Calu3 (cell line): Measurements from ENCODE around the gene MIDN. TPM values are rescaled to one million over a fixed set of nuclear protein-coding genes. Genes with fewer than 3 reads are reported as not detected.

Source experiments
- BruUV-seq: library from RNA; stranded (reverse); fragments of 400-500 nt; replicated peaks from 2 replicates; lab custom pipeline; 2021; lab: Mats Ljungman, UMichigan
- CTCF ChIA-PET: fragments of 300-600 bp; sonication (Branson Sonifier 250); formaldehyde crosslinking; loops from one replicate; lab custom pipeline; 2022; ENCODE audit warnings: antibody characterized with exemption; lab: Charles Lee
- DNase-seq: peaks from one replicate; pipeline ENCODE4 v3.0.0; 2022
- H3K27ac Mint-ChIP-seq: one replicate; pipeline ENCODE4 v1.8.0; 2022; ENCODE audit warnings: mixed read lengths; ENCODE audit not compliant: unreplicated experiment
- H3K27me3 Mint-ChIP-seq: one replicate; pipeline ENCODE4 v1.8.0; 2022; ENCODE audit warnings: mixed read lengths; ENCODE audit not compliant: unreplicated experiment
- H3K36me3 Mint-ChIP-seq: one replicate; pipeline ENCODE4 v1.8.0; 2022; ENCODE audit warnings: mild to moderate bottlenecking, moderate library complexity, mixed read lengths; ENCODE audit not compliant: insufficient read depth, unreplicated experiment
- H3K4me1 Mint-ChIP-seq: one replicate; pipeline ENCODE4 v1.8.0; 2022; ENCODE audit warnings: mild to moderate bottlenecking, low read depth, mixed read lengths; ENCODE audit not compliant: unreplicated experiment
- H3K4me3 Mint-ChIP-seq: one replicate; pipeline ENCODE4 v1.8.0; 2022; ENCODE audit warnings: mild to moderate bottlenecking, low read depth, moderate library complexity, mixed read lengths; ENCODE audit not compliant: unreplicated experiment
- H3K9me3 Mint-ChIP-seq: one replicate; pipeline ENCODE4 v1.8.0; 2022; ENCODE audit warnings: low read depth, mixed read lengths; ENCODE audit not compliant: unreplicated experiment
- intact Hi-C: fragments of 100-400 bp; cut with micrococcal nuclease; formaldehyde crosslinking; loops from one replicate; pipeline ENCODE4 v1.10.0; 2022; ENCODE audit not compliant: unreplicated experiment
- total RNA-seq: library from RNA; stranded (reverse); gene quantifications from 2 replicates; pipeline ENCODE4 v1.2.3, GENCODE V29; 2022
- TF ChIP-seq, protein P1 (sequence below): fragments of 200-600 bp; IDR thresholded peaks from one replicate; pipeline ENCODE4 v1.8.0; 2022; ENCODE audit warnings: antibody characterized with exemption; ENCODE audit not compliant: unreplicated experiment

The MIDN gene
- total RNA-seq, 1 experiment from 2014 or later, result 61.8 TPM

DNA sequence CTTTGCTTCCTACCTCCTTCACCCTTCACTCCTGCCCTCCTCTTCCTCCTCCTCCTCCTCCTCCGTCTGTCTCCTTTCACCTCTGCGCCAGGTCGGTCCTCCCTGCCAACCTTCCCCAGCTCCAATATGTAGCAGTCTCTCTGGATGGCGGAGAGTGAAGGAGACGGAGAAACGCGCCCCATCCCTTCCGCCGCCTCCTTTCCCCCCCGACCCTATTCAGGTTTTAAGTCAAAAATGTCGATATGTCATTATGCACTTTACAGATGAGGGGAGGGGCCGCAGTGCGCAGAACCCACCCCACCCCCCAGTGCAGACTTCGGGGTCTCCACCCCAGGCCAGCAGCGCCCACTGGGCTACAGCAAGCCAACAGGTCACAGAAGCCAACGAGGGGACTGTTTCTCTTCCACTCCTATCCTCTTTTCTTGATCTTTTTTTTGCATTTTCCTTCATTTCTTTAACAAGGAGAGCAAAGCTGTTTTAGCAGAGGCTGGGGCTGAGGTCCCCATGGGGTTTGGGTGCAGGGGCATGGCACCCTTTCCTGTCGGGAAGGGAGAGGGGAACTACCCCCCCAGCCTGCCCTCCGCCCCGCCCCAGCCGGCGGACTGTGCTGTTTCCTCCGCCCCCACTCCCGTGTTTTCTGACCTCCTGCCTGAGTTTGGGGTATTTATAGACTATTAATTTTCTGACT is 9.2 kb downstream of the MIDN start:
- Mint-ChIP-seq H3K27ac (peak overlapping the region; percentile 97), H3K9me3 (no peaks in the 10 kb centered on the region), H3K4me1 (peaks cover 23% of the 10 kb centered on the region), H3K27me3 (no peaks in the 10 kb centered on the region), H3K4me3 (no peak overlapping the region), H3K36me3 (peaks cover 97% of the 10 kb centered on the region)
- TF ChIP-seq, protein P1, sequence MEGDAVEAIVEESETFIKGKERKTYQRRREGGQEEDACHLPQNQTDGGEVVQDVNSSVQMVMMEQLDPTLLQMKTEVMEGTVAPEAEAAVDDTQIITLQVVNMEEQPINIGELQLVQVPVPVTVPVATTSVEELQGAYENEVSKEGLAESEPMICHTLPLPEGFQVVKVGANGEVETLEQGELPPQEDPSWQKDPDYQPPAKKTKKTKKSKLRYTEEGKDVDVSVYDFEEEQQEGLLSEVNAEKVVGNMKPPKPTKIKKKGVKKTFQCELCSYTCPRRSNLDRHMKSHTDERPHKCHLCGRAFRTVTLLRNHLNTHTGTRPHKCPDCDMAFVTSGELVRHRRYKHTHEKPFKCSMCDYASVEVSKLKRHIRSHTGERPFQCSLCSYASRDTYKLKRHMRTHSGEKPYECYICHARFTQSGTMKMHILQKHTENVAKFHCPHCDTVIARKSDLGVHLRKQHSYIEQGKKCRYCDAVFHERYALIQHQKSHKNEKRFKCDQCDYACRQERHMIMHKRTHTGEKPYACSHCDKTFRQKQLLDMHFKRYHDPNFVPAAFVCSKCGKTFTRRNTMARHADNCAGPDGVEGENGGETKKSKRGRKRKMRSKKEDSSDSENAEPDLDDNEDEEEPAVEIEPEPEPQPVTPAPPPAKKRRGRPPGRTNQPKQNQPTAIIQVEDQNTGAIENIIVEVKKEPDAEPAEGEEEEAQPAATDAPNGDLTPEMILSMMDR, result no peak
- DNase-seq, result no peak
- intact Hi-C loops, result no loop called here
- no TSS peak for BruUV-seq
- CTCF ChIA-PET, result no interaction called here

DNA sequence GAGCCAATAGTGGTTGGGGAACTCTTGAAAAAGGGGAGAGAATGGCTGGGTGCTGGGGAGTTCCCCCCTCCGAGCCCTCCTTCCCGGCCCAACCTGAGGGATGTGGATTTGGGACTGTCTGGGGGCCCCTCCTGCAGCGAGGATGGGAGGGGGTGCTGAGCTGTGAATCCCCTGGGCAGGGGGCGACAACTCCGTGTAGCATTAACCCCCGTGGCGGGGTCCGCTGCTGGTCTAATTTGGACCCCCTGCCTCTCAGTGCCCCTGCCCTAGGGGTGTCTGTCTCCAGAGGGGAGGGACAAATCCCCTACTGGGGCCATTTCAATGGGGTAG is 9.7 kb downstream of the MIDN start:
- Mint-ChIP-seq H3K27ac (peak overlapping the region; percentile 97), H3K4me1 (peaks cover 28% of the 10 kb centered on the region), H3K9me3 (no peaks in the 10 kb centered on the region), H3K27me3 (no peaks in the 10 kb centered on the region), H3K4me3 (no peak overlapping the region), H3K36me3 (peaks cover 97% of the 10 kb centered on the region)
- TSS peak; percentile 13 for BruUV-seq
- TF ChIP-seq, protein P1, result no peak
- intact Hi-C loops, result no loop called here
- CTCF ChIA-PET, result no interaction called here
- no peak for DNase-seq

- CTCF ChIA-PET, result interaction anchor here (1.4 kb wide), 1 partner anchor 14 kb away, joined by 3 read pairs; no protein-coding TSS in a partner anchor
- no TSS peak for BruUV-seq
- Mint-ChIP-seq H3K27me3 (no peaks in the 10 kb centered on the region), H3K36me3 (peaks cover 94% of the 10 kb centered on the region), H3K27ac (peak overlapping the region; percentile 97), H3K9me3 (no peaks in the 10 kb centered on the region), H3K4me1 (peaks cover 29% of the 10 kb centered on the region), H3K4me3 (no peak overlapping the region)
- TF ChIP-seq, protein P1, result no peak
- intact Hi-C loops, result no loop called here
- no peak for DNase-seq
Observed at GRCh38 chr19:1258707-1259205, 10.4 kb downstream of the MIDN start.

DNA sequence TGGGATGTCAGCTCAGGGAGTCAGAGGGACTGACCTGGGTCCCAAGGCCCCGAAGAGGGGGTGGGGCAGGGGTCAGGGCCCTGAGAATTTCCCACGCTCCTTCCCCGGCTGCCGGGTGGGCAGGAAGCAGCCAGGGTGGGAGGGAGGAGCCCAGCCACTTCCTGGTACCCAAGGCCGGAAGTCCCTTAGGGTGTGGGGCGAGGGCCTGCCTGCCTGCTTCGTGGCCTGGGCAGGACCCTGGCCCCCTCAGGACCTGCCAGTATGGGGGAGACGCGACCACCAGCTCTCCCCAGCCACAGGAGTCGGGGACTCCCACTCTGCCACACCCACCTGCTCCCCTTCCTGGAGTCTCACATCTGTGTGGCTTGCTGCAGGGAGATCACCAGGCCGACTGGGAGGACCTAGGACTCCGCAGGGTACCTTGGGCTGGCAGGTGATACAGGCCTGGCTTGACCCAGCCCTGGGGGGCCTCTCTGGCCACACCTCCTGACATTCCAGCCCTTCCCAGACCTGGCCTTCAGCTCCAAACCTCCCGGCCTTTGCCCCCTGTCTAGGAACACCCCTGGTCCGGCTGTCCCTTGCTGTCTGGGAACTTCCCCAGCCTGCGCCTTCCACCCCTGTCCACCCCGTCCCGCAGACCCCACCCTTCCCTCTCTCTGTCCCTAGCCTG is 11.0 kb downstream of the MIDN start:
- intact Hi-C loops, result no loop called here
- H3K27me3 Mint-ChIP-seq, result no peaks in the 10 kb centered on the region
- TF ChIP-seq, protein P1, result no peak
- peak; percentile 69 for DNase-seq
- H3K27ac Mint-ChIP-seq, result peak overlapping the region; percentile 97
- no peak overlapping the region for H3K4me3 Mint-ChIP-seq
- CTCF ChIA-PET, result interaction anchor here (1.4 kb wide), 1 partner anchor 15 kb away, joined by 3 read pairs; no protein-coding TSS in a partner anchor
- BruUV-seq, result TSS peak; percentile 87
- H3K36me3 Mint-ChIP-seq, result peaks cover 89% of the 10 kb centered on the region
- H3K4me1 Mint-ChIP-seq, result peaks cover 29% of the 10 kb centered on the region
- no peaks in the 10 kb centered on the region for H3K9me3 Mint-ChIP-seq
